MCF 10A (cell line): Measurements from ENCODE around the gene EXOSC9. TPM values are rescaled to one million over a fixed set of nuclear protein-coding genes. Genes with fewer than 3 reads are reported as not detected.
A peak's percentile ranks its signal among the peaks of the same experiment; 100 is the strongest.

Source experiments
- BruUV-seq: library from RNA; stranded (reverse); fragments of 400-500 nt; replicated peaks from 2 replicates; lab custom pipeline; 2021; lab: Mats Ljungman, UMichigan
- CTCF ChIA-PET: fragments of 300-600 bp; sonication (Branson Sonifier 250); formaldehyde crosslinking; extraction: SDS; loops from one replicate; lab custom pipeline; 2021; ENCODE audit warnings: antibody characterized with exemption, inconsistent platforms; lab: Yijun Ruan, JAX
- POLR2A ChIA-PET: fragments of 300-600, 350-650 bp; sonication (Branson Sonifier 250); formaldehyde crosslinking; extraction: SDS; loops from one replicate; lab custom pipeline; 2020; ENCODE audit warnings: antibody characterized with exemption, inconsistent platforms; lab: Yijun Ruan, JAX
- DNase-seq: peaks from one replicate; pipeline ENCODE4 v3.0.0-alpha.2; 2018; ENCODE audit not compliant: unreplicated experiment
- H3K27ac Mint-ChIP-seq: one replicate; pipeline ENCODE4 v1.8.0; 2022; ENCODE audit warnings: mild to moderate bottlenecking, low read depth, mixed read lengths; ENCODE audit not compliant: unreplicated experiment
- H3K27me3 Mint-ChIP-seq: one replicate; pipeline ENCODE4 v1.8.0; 2022; ENCODE audit warnings: mixed read lengths; ENCODE audit not compliant: insufficient read depth, unreplicated experiment
- H3K36me3 Mint-ChIP-seq: one replicate; pipeline ENCODE4 v1.8.0; 2022; ENCODE audit warnings: mild to moderate bottlenecking, moderate library complexity, mixed read lengths; ENCODE audit not compliant: insufficient read depth, unreplicated experiment
- H3K4me1 Mint-ChIP-seq: one replicate; pipeline ENCODE4 v1.8.0; 2022; ENCODE audit warnings: mixed read lengths; ENCODE audit not compliant: insufficient read depth, unreplicated experiment
- H3K4me3 Mint-ChIP-seq: one replicate; pipeline ENCODE4 v1.8.0; 2022; ENCODE audit warnings: mild to moderate bottlenecking, moderate library complexity, mixed read lengths; ENCODE audit not compliant: unreplicated experiment
- H3K9me3 Mint-ChIP-seq: one replicate; pipeline ENCODE4 v1.8.0; 2022; ENCODE audit warnings: mixed read lengths; ENCODE audit not compliant: unreplicated experiment
- intact Hi-C: fragments of 100-400 bp; cut with micrococcal nuclease; formaldehyde crosslinking; loops from 2 replicates; pipeline ENCODE4 v1.14.1; 2022
- total RNA-seq: library from RNA; stranded (reverse); gene quantifications from 2 replicates; pipeline ENCODE4 v1.2.3, GENCODE V29; 2022
- TF ChIP-seq, protein P1 (sequence below): fragments of 200-600 bp; IDR thresholded peaks from one replicate; pipeline ENCODE4 v1.8.0; 2022; ENCODE audit warnings: antibody characterized with exemption, mild to moderate bottlenecking; ENCODE audit not compliant: unreplicated experiment

EXOSC9 gene
- total RNA-seq, 1 experiment from 2014 or later = 30.9 TPM

DNA sequence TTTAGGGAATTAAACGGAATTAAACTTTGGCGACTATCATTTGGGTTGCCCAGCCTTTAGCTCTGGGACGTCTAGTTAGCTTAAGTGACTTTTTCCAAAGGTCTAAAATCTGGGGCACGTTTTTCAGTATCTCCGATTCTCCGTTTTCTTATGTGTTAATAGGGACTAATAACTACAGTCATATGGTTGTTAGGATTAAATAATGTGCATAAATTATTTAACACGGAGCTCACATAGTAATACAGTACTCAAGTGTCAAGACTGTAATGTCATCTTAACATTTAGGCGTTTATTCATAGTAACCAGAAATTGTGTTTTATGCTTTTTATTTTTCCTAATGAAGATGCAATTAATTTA, 23.0 kb downstream of the EXOSC9 start:
- intact Hi-C loops = loop anchor here (2.0 kb wide), 1 partner anchor 127 kb away; the partner anchor contains the start of gene ANXA5
- peak overlapping the region; percentile 82 for H3K4me3 Mint-ChIP-seq
- BruUV-seq = TSS peak; percentile 96
- peaks cover 4% of the 10 kb centered on the region for H3K4me1 Mint-ChIP-seq
- TF ChIP-seq, protein P1, sequence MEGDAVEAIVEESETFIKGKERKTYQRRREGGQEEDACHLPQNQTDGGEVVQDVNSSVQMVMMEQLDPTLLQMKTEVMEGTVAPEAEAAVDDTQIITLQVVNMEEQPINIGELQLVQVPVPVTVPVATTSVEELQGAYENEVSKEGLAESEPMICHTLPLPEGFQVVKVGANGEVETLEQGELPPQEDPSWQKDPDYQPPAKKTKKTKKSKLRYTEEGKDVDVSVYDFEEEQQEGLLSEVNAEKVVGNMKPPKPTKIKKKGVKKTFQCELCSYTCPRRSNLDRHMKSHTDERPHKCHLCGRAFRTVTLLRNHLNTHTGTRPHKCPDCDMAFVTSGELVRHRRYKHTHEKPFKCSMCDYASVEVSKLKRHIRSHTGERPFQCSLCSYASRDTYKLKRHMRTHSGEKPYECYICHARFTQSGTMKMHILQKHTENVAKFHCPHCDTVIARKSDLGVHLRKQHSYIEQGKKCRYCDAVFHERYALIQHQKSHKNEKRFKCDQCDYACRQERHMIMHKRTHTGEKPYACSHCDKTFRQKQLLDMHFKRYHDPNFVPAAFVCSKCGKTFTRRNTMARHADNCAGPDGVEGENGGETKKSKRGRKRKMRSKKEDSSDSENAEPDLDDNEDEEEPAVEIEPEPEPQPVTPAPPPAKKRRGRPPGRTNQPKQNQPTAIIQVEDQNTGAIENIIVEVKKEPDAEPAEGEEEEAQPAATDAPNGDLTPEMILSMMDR = no peak
- H3K36me3 Mint-ChIP-seq = peaks cover 9% of the 10 kb centered on the region
- DNase-seq = no peak
- H3K27me3 Mint-ChIP-seq = no peaks in the 10 kb centered on the region
- ChIA-PET POLR2A (interaction anchor here (0.6 to 4.9 kb wide), 11 partner anchors 12 to 515 kb away, joined by 3 to 31 read pairs (median 5); partner anchors contain the start of genes ANXA5, BBS7 and EXOSC9), CTCF (interaction anchor here (0.5 to 1.1 kb wide), 4 partner anchors 21 to 112 kb away, joined by 3 read pairs; partner anchors contain the start of gene BBS7)
- H3K9me3 Mint-ChIP-seq = no peaks in the 10 kb centered on the region
- peak overlapping the region; percentile 91 for H3K27ac Mint-ChIP-seq

DNA sequence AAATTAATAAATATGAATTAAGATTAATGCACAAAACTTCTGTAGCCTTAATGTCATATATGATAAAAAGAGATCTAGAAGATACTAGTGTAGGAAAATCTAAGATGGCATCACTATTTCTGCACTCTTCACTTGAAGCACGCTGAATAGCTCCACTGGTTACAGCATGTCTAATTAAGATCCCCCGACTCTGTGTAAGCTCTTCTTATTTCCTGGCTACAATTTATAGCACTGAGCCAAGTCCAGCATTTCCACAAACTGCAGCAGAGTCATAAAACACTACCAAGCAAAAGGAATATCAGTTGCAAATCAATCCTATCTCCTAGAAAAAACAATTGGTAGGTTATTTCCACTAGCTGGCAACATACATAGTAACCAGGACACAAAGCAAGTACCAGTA, 23.8 kb downstream of the EXOSC9 start:
- no TSS peak for BruUV-seq
- Mint-ChIP-seq H3K27ac (no peak overlapping the region), H3K4me3 (no peak overlapping the region), H3K4me1 (no peaks in the 10 kb centered on the region), H3K36me3 (peaks cover 9% of the 10 kb centered on the region), H3K9me3 (no peaks in the 10 kb centered on the region), H3K27me3 (no peaks in the 10 kb centered on the region)
- ChIA-PET CTCF (interaction anchor here (0.7 to 1.1 kb wide), 2 partner anchors 21 to 113 kb away, joined by 3 read pairs; no protein-coding TSS in a partner anchor), POLR2A (interaction anchor here (0.6 to 4.9 kb wide), 8 partner anchors 11 to 514 kb away, joined by 3 to 31 read pairs (median 7); partner anchors contain the start of genes ANXA5, BBS7 and EXOSC9)
- TF ChIP-seq, protein P1 = no peak
- intact Hi-C loops = loop anchor here (2.0 kb wide), 1 partner anchor 128 kb away; the partner anchor contains the start of gene ANXA5
- no peak for DNase-seq

DNA sequence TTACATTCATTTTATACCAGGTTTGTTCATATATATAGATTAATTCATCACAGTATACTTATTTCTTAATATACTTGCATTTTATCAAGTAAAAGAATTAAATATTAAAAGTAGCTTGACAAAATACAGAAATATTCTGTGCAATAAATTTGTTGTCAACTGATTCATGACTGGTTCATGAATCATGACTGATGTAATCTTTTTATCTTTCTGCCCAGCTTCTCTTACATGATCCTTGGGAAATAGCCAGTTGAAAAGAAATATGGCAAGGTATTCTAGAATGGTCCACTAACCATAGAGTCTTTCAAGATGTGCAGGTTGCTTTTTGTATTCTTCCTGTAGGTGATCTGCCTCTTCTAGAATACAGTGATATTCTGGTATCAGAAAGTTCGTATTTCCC, 26.7 kb downstream of the EXOSC9 start:
- Mint-ChIP-seq H3K27me3 (no peaks in the 10 kb centered on the region), H3K36me3 (peaks cover 38% of the 10 kb centered on the region), H3K27ac (no peak overlapping the region), H3K4me3 (no peak overlapping the region), H3K4me1 (no peaks in the 10 kb centered on the region), H3K9me3 (no peaks in the 10 kb centered on the region)
- CTCF ChIA-PET = interaction anchor here (0.6 kb wide), 2 partner anchors 162 to 457 kb away, joined by 3 to 4 read pairs; no protein-coding TSS in a partner anchor
- peak; percentile 48 for DNase-seq
- BruUV-seq = no TSS peak
- POLR2A ChIA-PET = interaction anchor here (0.6 to 2.5 kb wide), 3 partner anchors 21 to 885 kb away, joined by 3 to 19 read pairs (median 4); partner anchors contain the start of gene BBS7
- intact Hi-C loops = no loop called here
- TF ChIP-seq, protein P1 = no peak

DNA sequence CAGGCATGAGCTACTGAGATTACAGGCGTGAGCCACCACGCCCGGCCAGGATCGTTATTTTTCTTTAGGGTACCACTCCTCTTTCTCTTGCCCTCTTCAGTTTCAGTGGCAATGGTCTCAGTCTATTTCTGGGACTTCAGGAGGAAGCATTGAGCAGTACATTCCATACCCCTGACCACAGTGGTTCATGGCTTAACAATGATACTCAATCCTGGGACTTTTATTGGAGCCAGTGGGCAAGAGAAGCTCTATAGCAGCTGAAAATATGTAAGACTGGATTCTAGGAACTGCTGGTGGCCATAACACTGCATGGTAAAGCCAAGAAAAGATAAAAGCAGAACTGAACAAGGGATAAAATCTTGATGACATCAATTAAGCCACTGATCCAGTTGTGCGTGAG, 28.4 kb downstream of the EXOSC9 start:
- intact Hi-C loops = no loop called here
- no peak for DNase-seq
- POLR2A ChIA-PET = interaction anchor here (1.0 to 1.5 kb wide), 3 partner anchors 28 to 322 kb away, joined by 3 to 6 read pairs (median 5); partner anchors contain the start of genes BBS7, BLTP1 and EXOSC9
- CTCF ChIA-PET = interaction anchor here (0.7 to 1.7 kb wide), 2 partner anchors 24 to 748 kb away, joined by 3 to 4 read pairs; no protein-coding TSS in a partner anchor
- H3K27ac Mint-ChIP-seq = no peak overlapping the region
- BruUV-seq = no TSS peak
- peaks cover 43% of the 10 kb centered on the region for H3K36me3 Mint-ChIP-seq
- TF ChIP-seq, protein P1 = no peak
- H3K9me3 Mint-ChIP-seq = no peaks in the 10 kb centered on the region
- H3K4me1 Mint-ChIP-seq = no peaks in the 10 kb centered on the region
- no peak overlapping the region for H3K4me3 Mint-ChIP-seq
- no peaks in the 10 kb centered on the region for H3K27me3 Mint-ChIP-seq
